Central memory CD4-positive, alpha-beta T cell (primary cell): ENCODE data around the gene TRMT112.

Experiments used
- DNase-seq: peaks from one replicate; pipeline ENCODE4 v3.0.0; 2022

TRMT112 gene

GRCh38 chr11:64349404-64349803 is 32.0 kb upstream of the TRMT112 start:
- DNase-seq: no peak

GRCh38 chr11:64349025-64349387 is 31.6 kb upstream of the TRMT112 start:
- DNase-seq: no peak

- no peak for DNase-seq
Measured at GRCh38 chr11:64348383-64349024, 31.1 kb upstream of the TRMT112 start.

- DNase-seq: no peak
Measured at GRCh38 chr11:64347193-64347867, 30.0 kb upstream of the TRMT112 start.

GRCh38 chr11:64344787-64345186 is 27.4 kb upstream of the TRMT112 start:
- no peak for DNase-seq

GRCh38 chr11:64343767-64344559 is 26.6 kb upstream of the TRMT112 start:
- DNase-seq: no peak

GRCh38 chr11:64342869-64343745 is 25.7 kb upstream of the TRMT112 start:
- no peak for DNase-seq

GRCh38 chr11:64341851-64342791 is 24.8 kb upstream of the TRMT112 start:
- peak; percentile 84 for DNase-seq

- DNase-seq: no peak
Measured at GRCh38 chr11:64341429-64341828, 24.1 kb upstream of the TRMT112 start.

- peak; percentile 55 for DNase-seq
Measured at GRCh38 chr11:64340671-64341335, 23.4 kb upstream of the TRMT112 start.

- DNase-seq: peak; percentile 90
Measured at GRCh38 chr11:64339754-64340408, 22.5 kb upstream of the TRMT112 start, which contains the start of gene CCDC88B. Gene CCDC88B, plus strand, starts transcription at chr11:64340204. Its CDS starts 63 bp downstream, at chr11:64340267.

GRCh38 chr11:64339286-64339685 is 21.9 kb upstream of the TRMT112 start:
- DNase-seq: no peak

GRCh38 chr11:64338716-64339115 is 21.4 kb upstream of the TRMT112 start:
- no peak for DNase-seq

- DNase-seq: no peak
Measured at GRCh38 chr11:64337538-64338249, 20.3 kb upstream of the TRMT112 start.

- no peak for DNase-seq
Measured at GRCh38 chr11:64334764-64335735, 17.7 kb upstream of the TRMT112 start.

GRCh38 chr11:64333556-64333955 is 16.2 kb upstream of the TRMT112 start:
- no peak for DNase-seq

GRCh38 chr11:64331569-64332371 is 14.4 kb upstream of the TRMT112 start:
- peak; percentile 48 for DNase-seq

GRCh38 chr11:64330888-64331287 is 13.5 kb upstream of the TRMT112 start:
- DNase-seq: no peak
